ENCODE results near the gene KIAA0930.

GRCh38 chr22:45200230-45200629, 40.5 kb downstream of the KIAA0930 start:
- TF ChIP-seq EP300 (IDR thresholded peaks at IDR 0.05) = no peak
- TF ChIP-seq POLR2A (IDR thresholded peaks at IDR 0.05) = no peak
